GM12878 (cell line): ENCODE measurements around the gene PLEK2. TPM values are rescaled to one million over a fixed set of nuclear protein-coding genes. Genes with fewer than 3 reads are reported as not detected.

Experiments
- ATAC-seq: fragments of 200-7000 bp; cut with Tn5 transposase; 3 replicates; pipeline ENCODE4 v1.9.1; 2020; ENCODE audit warnings: mild to moderate bottlenecking, moderate library complexity
- BruUV-seq: library from RNA; stranded (reverse); fragments of 400-500 nt; replicated peaks from 2 replicates; lab custom pipeline; 2021; lab: Mats Ljungman, UMichigan
- CTCF ChIA-PET: fragments of 300-600 bp; sonication (Branson Sonifier 250); formaldehyde crosslinking; extraction: SDS; loops from one replicate; lab custom pipeline; 2021; ENCODE audit warnings: inconsistent platforms; lab: Yijun Ruan, JAX
- POLR2A ChIA-PET: fragments of 350-600 bp; formaldehyde crosslinking; extraction: SDS; loops from one replicate; lab custom pipeline; 2021; ENCODE audit warnings: inconsistent platforms; lab: Charles Lee
- RAD21 ChIA-PET: fragments of 300-600 bp; sonication (Branson Sonifier 250); formaldehyde crosslinking; loops from one replicate; lab custom pipeline; 2023; ENCODE audit warnings: antibody characterized with exemption; ENCODE audit not compliant: unreplicated experiment; lab: Charles Lee
- SMC1A ChIA-PET: fragments of 300-600 bp; sonication (Branson Sonifier 250); formaldehyde crosslinking; loops from one replicate; lab custom pipeline; 2023; ENCODE audit not compliant: unreplicated experiment, uncharacterized antibody; lab: Charles Lee
- DNase-seq: peaks from one replicate; pipeline ENCODE4 v3.0.0-alpha.2; 2011; ENCODE audit warnings: low read depth, low spot score
- FAIRE-seq: peaks from 3 replicates; lab custom pipeline; 2011; peaks lifted over from hg19 to GRCh38; lab: Jason Lieb, UNC
- H2AFZ ChIP-seq: 2 replicates; pipeline ENCODE4 v1.6.0; 2011; ENCODE audit warnings: low read depth, low read length, control low read depth; ENCODE audit not compliant: control insufficient read depth
- H3K27ac ChIP-seq: 2 replicates; pipeline ENCODE4 v1.5.1; 2011; ENCODE audit warnings: control low read depth; ENCODE audit not compliant: control insufficient read depth, insufficient read depth
- H3K27me3 ChIP-seq, 2 experiments: replicated peaks in 1 of 2; 2 replicates each; pipeline versions ENCODE4 v1.6.0 to v1.6.1; 2011; ENCODE audit warnings: low read length in 1 of 2; ENCODE audit not compliant: control insufficient read depth in 2 of 2, insufficient read depth in 2 of 2
- H3K36me3 ChIP-seq, 2 experiments: 2 replicates each; pipeline ENCODE4 v1.5.1; 2011; ENCODE audit warnings: low read length in 1 of 2; ENCODE audit not compliant: control insufficient read depth in 2 of 2, insufficient read depth in 2 of 2
- H3K4me1 ChIP-seq: 2 replicates; pipeline ENCODE4 v1.6.1; 2011; ENCODE audit warnings: mild to moderate bottlenecking, low read length, moderate library complexity, mixed read lengths; ENCODE audit not compliant: control insufficient read depth, insufficient read depth
- H3K4me2 ChIP-seq: 2 replicates; pipeline ENCODE4 v1.6.0; 2011; ENCODE audit warnings: control low read depth; ENCODE audit not compliant: control insufficient read depth, insufficient read depth
- H3K4me3 ChIP-seq: fragments of 200-600 bp; sonication (generic); 2 replicates; pipeline ENCODE4 v1.5.1; 2016
- H3K79me2 ChIP-seq: 2 replicates; pipeline ENCODE4 v1.6.0; 2011; ENCODE audit warnings: low read length; ENCODE audit not compliant: control insufficient read depth, insufficient read depth
- H3K9ac ChIP-seq: 2 replicates; pipeline ENCODE4 v1.8.0; 2011; ENCODE audit warnings: low read length, control low read depth, mixed read lengths; ENCODE audit not compliant: control insufficient read depth, insufficient read depth
- H3K9me3 ChIP-seq: replicated peaks from 3 replicates; pipeline ENCODE4 v1.5.1; 2011; ENCODE audit warnings: mild to moderate bottlenecking, low read length; ENCODE audit not compliant: control insufficient read depth, insufficient read depth
- H4K20me1 ChIP-seq: 2 replicates; pipeline ENCODE4 v1.6.0; 2011; ENCODE audit not compliant: control insufficient read depth, insufficient read depth
- ATF3 ChIP-seq: IDR thresholded peaks from 2 replicates; pipeline ENCODE4 v1.6.1; 2011; ENCODE audit warnings: low read depth, mild to moderate bottlenecking, low read length, moderate library complexity, borderline replicate concordance; ENCODE audit errors: extremely low read depth
- CUX1 ChIP-seq: IDR thresholded peaks from 2 replicates; pipeline ENCODE4 v1.6.1; 2012; ENCODE audit warnings: improper control_type of control experiment, low read depth, low read length; ENCODE audit not compliant: insufficient replicate concordance
- FOXM1 ChIP-seq: IDR thresholded peaks from 2 replicates; pipeline ENCODE4 v1.6.1; 2012; ENCODE audit warnings: low read depth, mild to moderate bottlenecking, inconsistent platforms, low read length, moderate library complexity
- IRF4 ChIP-seq: IDR thresholded peaks from 2 replicates; pipeline ENCODE4 v1.6.1; 2011; ENCODE audit warnings: low read depth, low read length
- RCOR1 ChIP-seq: conservative IDR thresholded peaks from 2 replicates; pipeline ENCODE4 v1.6.1; 2012; ENCODE audit warnings: low read depth, low read length, improper control_type of control experiment
- ZBTB40 ChIP-seq: fragments of 450-650 bp; IDR thresholded peaks from 2 replicates; pipeline ENCODE4 v1.6.1; 2016; ENCODE audit warnings: mild to moderate bottlenecking, moderate library complexity, borderline replicate concordance
- ZNF24 ChIP-seq: fragments of 450-650 bp; IDR thresholded peaks from 2 replicates; pipeline ENCODE4 v1.6.1; 2017; ENCODE audit warnings: antibody characterized with exemption, mild to moderate bottlenecking
- ZNF687 ChIP-seq: fragments of 450-650 bp; IDR thresholded peaks from 2 replicates; pipeline ENCODE4 v1.6.1; 2017; ENCODE audit warnings: mild to moderate bottlenecking, moderate library complexity
- WGBS: methylation state at CpG from one replicate; pipeline ENCODE4 v1.1.6; 2016; ENCODE audit warnings: low lambda C conversion rate; ENCODE audit not compliant: insufficient replicate concordance, insufficient coverage; ENCODE audit errors: missing lambda C conversion rate; 5-methylcytosine and 5-hydroxymethylcytosine counted together
- in situ Hi-C: fragments of 300-500 bp; cut with MboI; formaldehyde crosslinking; loops from 9 replicates; pipeline ENCODE4 v1.14.3; 2018; ENCODE audit warnings: mixed read lengths
- intact Hi-C: fragments of 100-400 bp; cut with micrococcal nuclease; formaldehyde crosslinking; loops from one replicate; pipeline ENCODE4 v1.14.2; 2022; ENCODE audit not compliant: unreplicated experiment
- polyA plus RNA-seq, 11 experiments: library from polyadenylated mRNA; depleted of rRNA in 4 of 11; unstranded in 6 of 11; stranded (reverse) in 5 of 11; fragments of >200 nt; fragmentation: Nextera tagmentation in 4 of 11; fragmentation: Illumina TruSeq in 1 of 11; extraction: Ambion mirVana in 4 of 11; extraction: Trizol in 1 of 11; gene quantifications; 1 replicate in 1 of 11; 2 replicates in 10 of 11; pipeline versions ENCODE4 v1.2.1 to v1.2.3, GENCODE V29; 2011 to 2016; ENCODE audit warnings: inconsistent platforms in 2 of 11, missing spikeins in 2 of 11, low read depth in 1 of 11
- total RNA-seq, 4 experiments: library from RNA; depleted of rRNA in 3 of 4; stranded (reverse); fragments of >200 nt in 3 of 4; fragmentation: Illumina TruSeq in 1 of 4; extraction: Trizol in 1 of 4; gene quantifications; 2 replicates each; pipeline versions ENCODE4 v1.2.1 to v1.2.3, GENCODE V29; 2013 to 2021

PLEK2 gene
- total and polyA plus RNA-seq, 10 of the 15 experiments (the other 5 are each of a cell fraction or from before 2014, with no cell fraction given) = 0.08 to 0.20 TPM; not detected in 8

GRCh38 chr14:67410313-67410712 lies 1.7 kb downstream of the PLEK2 start:
- TF ChIP-seq RCOR1 = no peak
- no peak for TF ChIP-seq ATF3
- no peak for TF ChIP-seq CUX1
- TF ChIP-seq FOXM1 = no peak
- TF ChIP-seq ZNF687 = no peak
- TF ChIP-seq ZBTB40 = no peak
- no peak for TF ChIP-seq ZNF24
- TF ChIP-seq IRF4 = no peak
- no peak overlapping the region for H3K4me2 ChIP-seq
- FAIRE-seq = no peak
- no peak for DNase-seq
- H4K20me1 ChIP-seq = no peaks in the 10 kb centered on the region
- ChIA-PET CTCF (interaction anchor here (0.8 to 1.3 kb wide), 3 partner anchors 10 to 161 kb away, joined by 3 to 4 read pairs (median 4); no protein-coding TSS in a partner anchor), POLR2A (no interaction called here), SMC1A (no interaction called here), RAD21 (no interaction called here)
- ATAC-seq = no peak
- no TSS peak for BruUV-seq
- H3K27me3 ChIP-seq = no peaks in the 10 kb centered on the region
- H3K4me1 ChIP-seq = no peaks in the 10 kb centered on the region
- H3K9ac ChIP-seq = no peak overlapping the region
- H3K27ac ChIP-seq = no peak overlapping the region
- H2AFZ ChIP-seq = no peak overlapping the region
- in situ Hi-C loops = no loop called here
- H3K4me3 ChIP-seq = no peak overlapping the region
- H3K36me3 ChIP-seq = no peaks in the 10 kb centered on the region
- WGBS = 45% methylated on average over 9 of the region's 9 CpGs
- intact Hi-C loops = no loop called here
- no peaks in the 10 kb centered on the region for H3K79me2 ChIP-seq
- H3K9me3 ChIP-seq = no peaks in the 10 kb centered on the region
